NCI-H460 (cell line): ENCODE results near the gene PSMB7. TPM values are rescaled to one million over a fixed set of nuclear protein-coding genes. Genes with fewer than 3 reads are reported as not detected.
A peak's percentile ranks its signal among the peaks of the same experiment; 100 is the strongest.

Experiments
- DNase-seq: peaks from one replicate; pipeline ENCODE4 v3.0.0-alpha.2; 2016; ENCODE audit warnings: low read depth; ENCODE audit errors: extremely low read depth
- total RNA-seq: library from RNA; depleted of rRNA; stranded (reverse); fragments of >200 nt; shearing (Covaris generic); gene quantifications from 2 replicates; pipeline ENCODE4 v1.2.3, GENCODE V29; 2014

Gene PSMB7
- total RNA-seq, 1 experiment from 2014 or later = 379 TPM

GRCh38 chr9:124347206-124347967 is 67.9 kb downstream of the PSMB7 start:
- DNase-seq = no peak

GRCh38 chr9:124346347-124347163 is 68.7 kb downstream of the PSMB7 start:
- no peak for DNase-seq

- no peak for DNase-seq
Observed at GRCh38 chr9:124345751-124346281, 69.4 kb downstream of the PSMB7 start.

GRCh38 chr9:124345063-124345462 is 70.2 kb downstream of the PSMB7 start:
- DNase-seq = no peak

GRCh38 chr9:124344291-124345050 is 70.8 kb downstream of the PSMB7 start:
- DNase-seq = no peak

GRCh38 chr9:124343533-124344290 is 71.5 kb downstream of the PSMB7 start:
- no peak for DNase-seq

GRCh38 chr9:124342776-124343485 is 72.3 kb downstream of the PSMB7 start:
- peak; percentile 42 for DNase-seq

GRCh38 chr9:124342402-124342775 is 72.9 kb downstream of the PSMB7 start:
- DNase-seq = no peak

GRCh38 chr9:124341455-124342170 is 73.6 kb downstream of the PSMB7 start:
- no peak for DNase-seq

GRCh38 chr9:124340219-124341069 is 74.8 kb downstream of the PSMB7 start:
- DNase-seq = no peak

- DNase-seq = no peak
Observed at GRCh38 chr9:124339603-124340146, 75.6 kb downstream of the PSMB7 start.

GRCh38 chr9:124337562-124337961 is 77.7 kb downstream of the PSMB7 start:
- DNase-seq = no peak

- DNase-seq = no peak
Observed at GRCh38 chr9:124335320-124335707, 79.9 kb downstream of the PSMB7 start.

- DNase-seq = no peak
Observed at GRCh38 chr9:124334568-124335319, 80.5 kb downstream of the PSMB7 start.

- DNase-seq = no peak
Observed at GRCh38 chr9:124333203-124333579, 82.1 kb downstream of the PSMB7 start.

- DNase-seq = no peak
Observed at GRCh38 chr9:124332361-124333202, 82.7 kb downstream of the PSMB7 start.
